Esophagus squamous epithelium (tissue), 5 donors: Measurements from ENCODE around the gene BCL7A. TPM values are rescaled to one million over a fixed set of nuclear protein-coding genes. Genes with fewer than 3 reads are reported as not detected.

Source experiments
- DNase-seq: peaks from one replicate; lab custom pipeline; 2025; lab: John Stamatoyannopoulos, UW
- H3K27ac ChIP-seq, 4 donors: fragments of 200-600 bp; sonication (generic); one replicate each; pipeline ENCODE4 v1.5.1; 2016 to 2019; ENCODE audit warnings: mild to moderate bottlenecking in 1 of 4
- H3K27me3 ChIP-seq, 4 donors: fragments of 200-600 bp; sonication (generic); 1 replicate in 3 of 4; 2 replicates in 1 of 4; pipeline versions ENCODE4 v1.5.1 to v1.6.0; 2017 to 2021; ENCODE audit warnings: antibody characterized with exemption in 1 of 4
- H3K36me3 ChIP-seq, 3 donors: fragments of 200-600 bp; sonication (generic); one replicate each; pipeline ENCODE4 v1.5.1; 2016 to 2019
- H3K4me1 ChIP-seq, 3 donors: fragments of 200-600 bp; sonication (generic); one replicate each; pipeline ENCODE4 v1.5.1; 2017 to 2019
- H3K4me3 ChIP-seq, 4 donors: fragments of 200-600 bp; sonication (generic); 1 replicate in 3 of 4; 2 replicates in 1 of 4; pipeline ENCODE4 v1.5.1; 2016 to 2019; ENCODE audit warnings: mild to moderate bottlenecking in 2 of 4, moderate library complexity in 1 of 4
- H3K9me3 ChIP-seq, 3 donors: fragments of 200-600 bp; sonication (generic); one replicate each; pipeline ENCODE4 v1.5.1; 2016 to 2019
- POLR2A ChIP-seq, 4 donors: fragments of 450-650 bp; IDR thresholded peaks; one replicate each; pipeline ENCODE4 v1.6.1; 2017; ENCODE audit warnings: antibody characterized with exemption in 4 of 4, mild to moderate bottlenecking in 4 of 4, moderate library complexity in 3 of 4
- WGBS, 2 donors: methylation state at CpG; one replicate each; pipeline ENCODE4 v1.1.5; 2018; 5-methylcytosine and 5-hydroxymethylcytosine counted together
- intact Hi-C: fragments of 100-400 bp; cut with DNase I; formaldehyde crosslinking; loops from one replicate; pipeline ENCODE4 v1.15.0; 2022
- total RNA-seq, 4 donors: library from RNA; depleted of rRNA; stranded (reverse); fragments of >200 nt; gene quantifications; one replicate each; pipeline ENCODE4 v1.1.0, GENCODE V29; 2016
- TF ChIP-seq, protein P1 (sequence below), 6 experiments: fragments of 450-650 bp in 4 of 6; fragments of 200-600 bp in 2 of 6; sonication (generic) in 2 of 6; IDR thresholded peaks; one replicate each; pipeline ENCODE4 v1.5.1; 2016 to 2019; ENCODE audit warnings: antibody characterized with exemption in 6 of 6, mild to moderate bottlenecking in 4 of 6, moderate library complexity in 4 of 6
- donor health status: DM: yes; HTN: yes; CAD: no.

BCL7A gene
- total RNA-seq, 4 donors from 2014 or later = 2.5 to 8.6 (median 5.1) TPM

DNA sequence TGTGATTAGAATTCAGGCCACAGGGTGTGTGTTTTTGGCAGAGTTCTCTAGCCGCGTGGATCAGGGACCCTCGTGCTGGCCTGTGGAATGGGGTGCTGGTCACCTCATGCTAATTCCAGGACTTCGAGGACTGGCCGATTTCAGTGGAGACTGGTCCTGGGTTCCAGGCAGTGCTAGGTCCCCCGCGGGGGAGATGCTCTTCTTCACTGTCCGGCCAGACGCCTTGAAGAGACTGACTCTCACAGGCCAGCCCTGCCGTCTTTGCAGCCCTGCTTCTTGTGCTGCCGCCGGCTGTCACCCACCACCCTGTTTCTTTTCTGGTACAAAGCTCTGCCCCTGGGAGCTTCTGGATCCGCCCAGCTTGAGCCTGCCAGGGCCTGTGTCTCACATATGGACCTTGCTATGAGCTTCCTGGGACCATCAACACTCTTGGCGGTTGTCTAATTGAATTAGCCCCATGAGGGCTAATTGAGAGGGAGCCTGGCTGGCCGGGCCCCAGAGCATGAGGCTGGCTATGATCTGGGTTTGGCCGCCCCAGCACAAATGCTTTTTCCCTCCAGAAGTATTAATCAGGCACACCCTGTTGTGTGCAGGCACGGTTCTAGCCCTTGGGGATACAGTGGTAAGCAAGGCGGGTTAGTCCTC lies 65.1 kb downstream of the BCL7A start:
- intact Hi-C loops = no loop called here
- no peak overlapping the region for H3K4me3 ChIP-seq
- H3K9me3 ChIP-seq = no peaks in the 10 kb centered on the region
- H3K36me3 ChIP-seq = peaks cover 0 to 35% (median 6%) of the 10 kb centered on the region in 3 donors
- H3K27me3 ChIP-seq = no peaks in the 10 kb centered on the region
- no peak for TF ChIP-seq POLR2A (IDR thresholded peaks at IDR 0.05)
- WGBS, 2 donors = 79 to 80% methylated on average over 2 to 17 of the region's 18 CpGs
- H3K27ac ChIP-seq = peak overlapping the region in 3 of 4 donors; percentile 37 to 65 (median 47)
- DNase-seq = no peak
- H3K4me1 ChIP-seq = peaks cover 17 to 99% (median 55%) of the 10 kb centered on the region in 3 donors

DNA sequence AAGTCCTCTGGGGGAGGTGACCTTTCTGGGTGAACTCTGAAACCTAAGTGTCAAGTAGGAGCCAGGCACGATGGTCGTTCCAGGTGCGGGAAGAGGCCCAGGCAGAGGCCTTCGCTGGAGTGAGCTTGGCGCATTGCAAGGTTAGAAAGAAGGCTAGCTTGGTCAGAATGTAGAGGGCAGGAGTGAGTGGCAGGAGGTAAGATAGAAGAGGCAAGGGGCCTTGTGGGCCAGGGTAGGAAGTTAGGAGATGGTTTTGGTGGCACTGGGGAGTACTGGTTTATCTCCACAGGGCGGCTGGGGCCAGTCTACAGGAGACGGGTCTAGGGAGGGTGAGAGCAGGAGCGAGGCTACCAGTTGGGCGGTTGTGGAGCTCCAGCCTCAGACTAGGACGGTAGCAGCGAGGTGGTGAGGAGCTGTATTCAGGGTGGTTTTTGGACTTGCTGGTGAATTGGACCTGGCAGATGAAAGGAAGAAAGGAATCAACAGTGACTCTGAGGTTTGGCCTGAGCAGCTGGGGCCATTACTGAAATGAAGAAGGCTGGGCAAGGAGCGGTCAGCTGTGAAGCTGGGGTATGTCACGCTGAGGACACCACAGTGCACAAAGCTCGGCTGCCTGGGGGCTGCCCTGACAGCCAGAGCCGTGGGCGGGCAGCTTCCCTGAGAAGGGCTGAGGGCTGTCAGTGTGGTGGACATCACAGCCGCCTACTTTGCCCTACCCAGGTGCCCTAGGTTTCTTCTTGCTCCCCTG lies 65.9 kb downstream of the BCL7A start:
- TF ChIP-seq POLR2A (IDR thresholded peaks at IDR 0.05) = no peak
- TF ChIP-seq, protein P1, sequence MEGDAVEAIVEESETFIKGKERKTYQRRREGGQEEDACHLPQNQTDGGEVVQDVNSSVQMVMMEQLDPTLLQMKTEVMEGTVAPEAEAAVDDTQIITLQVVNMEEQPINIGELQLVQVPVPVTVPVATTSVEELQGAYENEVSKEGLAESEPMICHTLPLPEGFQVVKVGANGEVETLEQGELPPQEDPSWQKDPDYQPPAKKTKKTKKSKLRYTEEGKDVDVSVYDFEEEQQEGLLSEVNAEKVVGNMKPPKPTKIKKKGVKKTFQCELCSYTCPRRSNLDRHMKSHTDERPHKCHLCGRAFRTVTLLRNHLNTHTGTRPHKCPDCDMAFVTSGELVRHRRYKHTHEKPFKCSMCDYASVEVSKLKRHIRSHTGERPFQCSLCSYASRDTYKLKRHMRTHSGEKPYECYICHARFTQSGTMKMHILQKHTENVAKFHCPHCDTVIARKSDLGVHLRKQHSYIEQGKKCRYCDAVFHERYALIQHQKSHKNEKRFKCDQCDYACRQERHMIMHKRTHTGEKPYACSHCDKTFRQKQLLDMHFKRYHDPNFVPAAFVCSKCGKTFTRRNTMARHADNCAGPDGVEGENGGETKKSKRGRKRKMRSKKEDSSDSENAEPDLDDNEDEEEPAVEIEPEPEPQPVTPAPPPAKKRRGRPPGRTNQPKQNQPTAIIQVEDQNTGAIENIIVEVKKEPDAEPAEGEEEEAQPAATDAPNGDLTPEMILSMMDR (IDR thresholded peaks at IDR 0.05) = no peak

DNA sequence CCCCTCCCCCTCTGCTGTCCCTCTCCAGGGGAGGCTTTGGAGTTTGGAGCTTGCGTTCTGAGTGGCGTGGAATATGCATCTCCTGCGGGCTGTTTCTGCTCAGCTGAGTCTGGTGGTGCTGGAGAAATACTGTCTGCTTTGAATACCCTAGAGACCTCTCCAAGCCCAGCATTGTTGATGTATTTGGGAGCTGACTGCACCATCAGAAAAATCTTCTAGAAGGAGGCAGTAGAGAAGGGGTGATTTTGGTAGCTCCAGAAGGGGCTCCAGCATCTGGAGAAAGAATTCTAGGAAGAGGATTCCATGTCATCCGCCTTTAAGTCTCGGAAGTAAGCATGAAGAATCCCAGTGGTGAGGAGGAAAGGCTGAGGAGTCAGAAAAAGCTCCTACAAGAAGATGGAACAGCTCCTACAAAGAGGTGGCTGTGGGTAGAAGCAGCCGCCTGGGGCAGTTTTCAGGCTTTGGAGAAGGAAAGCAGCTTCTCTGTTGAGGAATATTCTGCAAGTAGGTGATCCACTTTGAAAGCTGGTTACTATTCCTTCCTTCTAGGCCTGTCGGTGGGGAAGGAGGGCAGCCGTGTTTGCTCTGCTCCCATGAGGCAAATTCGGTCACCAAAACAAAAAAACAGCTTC lies 66.6 kb downstream of the BCL7A start:
- Histone ChIP-seq H3K9me3 (no peaks in the 10 kb centered on the region), H3K4me1 (peaks cover 9 to 97% (median 44%) of the 10 kb centered on the region in 3 donors), H3K4me3 (no peak overlapping the region), H3K27me3 (no peaks in the 10 kb centered on the region), H3K36me3 (peaks cover 0 to 35% (median 6%) of the 10 kb centered on the region in 3 donors), H3K27ac (peak overlapping the region in 3 of 4 donors; percentile 37 to 65 (median 47))
- intact Hi-C loops = no loop called here
- no peak for TF ChIP-seq POLR2A (IDR thresholded peaks at IDR 0.05)
- TF ChIP-seq, protein P1 (IDR thresholded peaks at IDR 0.05) = no peak
- DNase-seq = no peak
- 75 to 84% methylated on average over 6 of the region's 9 CpGs for WGBS, 2 donors

More for the DNA sequence above, 65.9 kb downstream of the BCL7A start:
- peaks cover 9 to 99% (median 50%) of the 10 kb centered on the region in 3 donors for H3K4me1 ChIP-seq
- no peaks in the 10 kb centered on the region for H3K9me3 ChIP-seq
- 72 to 84% methylated on average over 15 to 17 of the region's 17 CpGs for WGBS, 2 donors
- H3K36me3 ChIP-seq = peaks cover 0 to 35% (median 6%) of the 10 kb centered on the region in 3 donors
- H3K27me3 ChIP-seq = no peaks in the 10 kb centered on the region
- no peak overlapping the region for H3K4me3 ChIP-seq
- DNase-seq = no peak
- intact Hi-C loops = no loop called here
- peak overlapping the region in 3 of 4 donors; percentile 37 to 65 (median 47) for H3K27ac ChIP-seq

DNA sequence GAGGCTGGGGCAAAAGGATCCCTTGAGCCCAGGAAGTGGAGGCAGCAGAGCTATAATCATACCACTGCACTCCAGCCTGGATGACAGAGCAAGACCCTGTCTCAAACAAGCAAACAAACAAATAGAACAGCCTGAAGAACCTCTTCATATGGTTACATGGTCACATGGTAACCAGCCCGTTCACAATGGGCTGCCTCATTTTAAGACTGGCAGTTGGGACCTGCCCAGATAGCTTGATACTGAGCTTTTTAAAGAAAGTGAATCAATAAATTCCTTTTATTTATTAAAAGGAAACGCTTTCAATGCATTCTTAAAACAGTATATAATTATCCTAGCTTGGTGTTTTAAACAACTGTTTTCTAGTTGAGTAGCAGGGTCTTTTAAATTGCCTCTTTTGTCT lies 67.4 kb downstream of the BCL7A start:
- no peak overlapping the region for H3K4me3 ChIP-seq
- 47 to 60% methylated on average over 2 of the region's 2 CpGs for WGBS, 2 donors
- DNase-seq = no peak
- intact Hi-C loops = no loop called here
- peak overlapping the region in 1 of 4 donors; percentile 37 for H3K27ac ChIP-seq
- TF ChIP-seq POLR2A (IDR thresholded peaks at IDR 0.05) = no peak
- TF ChIP-seq, protein P1 (IDR thresholded peaks at IDR 0.05) = no peak
- no peaks in the 10 kb centered on the region for H3K9me3 ChIP-seq
- no peaks in the 10 kb centered on the region for H3K27me3 ChIP-seq
- H3K4me1 ChIP-seq = peaks cover 9 to 94% (median 44%) of the 10 kb centered on the region in 3 donors
- peaks cover 0 to 27% (median 6%) of the 10 kb centered on the region in 3 donors for H3K36me3 ChIP-seq

DNA sequence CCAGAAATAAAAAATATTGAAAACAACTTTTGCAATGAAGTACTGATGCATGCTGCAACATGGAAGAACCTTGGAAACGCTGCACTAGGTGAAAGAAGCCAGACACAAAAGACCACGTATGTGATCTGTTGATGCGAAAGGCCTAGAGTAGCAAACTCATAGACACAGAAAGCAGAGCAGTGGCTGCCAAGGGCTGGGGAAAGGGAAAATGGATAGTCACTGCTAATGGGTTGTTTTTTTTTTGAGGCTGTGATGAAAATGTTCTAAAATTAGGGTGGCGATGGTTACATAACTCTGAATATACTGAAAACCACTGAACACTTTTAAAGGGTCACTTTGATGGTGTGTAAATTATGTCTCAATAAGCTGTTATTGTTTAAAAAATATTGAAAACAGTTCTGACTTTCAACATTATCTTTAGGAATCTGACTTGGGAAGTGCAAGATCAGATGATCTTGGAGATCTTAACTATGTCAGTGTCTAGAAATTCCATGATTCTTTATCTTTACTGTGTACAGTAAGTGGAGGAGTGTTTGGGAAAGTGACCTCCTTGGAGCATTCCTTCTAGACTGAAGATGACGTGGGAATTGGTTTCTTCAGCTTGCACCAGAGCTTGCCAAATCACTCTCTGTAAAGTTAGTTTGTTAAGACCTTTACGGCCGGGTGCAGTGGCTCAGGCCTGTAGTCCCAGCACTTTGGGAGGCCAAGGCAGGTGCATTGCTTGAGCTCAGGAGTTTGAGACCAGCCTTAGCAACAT lies 69.3 kb downstream of the BCL7A start:
- TF ChIP-seq POLR2A (IDR thresholded peaks at IDR 0.05) = no peak
- TF ChIP-seq, protein P1 (IDR thresholded peaks at IDR 0.05) = no peak
- no peak for DNase-seq
- no peaks in the 10 kb centered on the region for H3K9me3 ChIP-seq
- WGBS, 2 donors = 47 to 67% methylated on average over 6 to 7 of the region's 7 CpGs
- H3K4me3 ChIP-seq = no peak overlapping the region
- H3K27ac ChIP-seq = peak overlapping the region in 3 of 4 donors; percentile 48 to 74 (median 64)
- peaks cover 9 to 93% (median 54%) of the 10 kb centered on the region in 3 donors for H3K4me1 ChIP-seq
- intact Hi-C loops = no loop called here
- H3K27me3 ChIP-seq = no peaks in the 10 kb centered on the region
- peaks cover 0 to 9% (median 0%) of the 10 kb centered on the region in 3 donors for H3K36me3 ChIP-seq
